ENCODE results near the gene SNX32.

The SNX32 gene

GRCh38 chr11:65794570-65795510 is 38.9 kb upstream of the SNX32 start:
- in situ Hi-C loops (cut with HindIII; ENCODE audit: low pct_ligation_motif_present, low pct_unique_long_range_greater_than_20kb, low sequenced_read_pairs), result no loop called here
- DNase-seq, result no peak

DNA sequence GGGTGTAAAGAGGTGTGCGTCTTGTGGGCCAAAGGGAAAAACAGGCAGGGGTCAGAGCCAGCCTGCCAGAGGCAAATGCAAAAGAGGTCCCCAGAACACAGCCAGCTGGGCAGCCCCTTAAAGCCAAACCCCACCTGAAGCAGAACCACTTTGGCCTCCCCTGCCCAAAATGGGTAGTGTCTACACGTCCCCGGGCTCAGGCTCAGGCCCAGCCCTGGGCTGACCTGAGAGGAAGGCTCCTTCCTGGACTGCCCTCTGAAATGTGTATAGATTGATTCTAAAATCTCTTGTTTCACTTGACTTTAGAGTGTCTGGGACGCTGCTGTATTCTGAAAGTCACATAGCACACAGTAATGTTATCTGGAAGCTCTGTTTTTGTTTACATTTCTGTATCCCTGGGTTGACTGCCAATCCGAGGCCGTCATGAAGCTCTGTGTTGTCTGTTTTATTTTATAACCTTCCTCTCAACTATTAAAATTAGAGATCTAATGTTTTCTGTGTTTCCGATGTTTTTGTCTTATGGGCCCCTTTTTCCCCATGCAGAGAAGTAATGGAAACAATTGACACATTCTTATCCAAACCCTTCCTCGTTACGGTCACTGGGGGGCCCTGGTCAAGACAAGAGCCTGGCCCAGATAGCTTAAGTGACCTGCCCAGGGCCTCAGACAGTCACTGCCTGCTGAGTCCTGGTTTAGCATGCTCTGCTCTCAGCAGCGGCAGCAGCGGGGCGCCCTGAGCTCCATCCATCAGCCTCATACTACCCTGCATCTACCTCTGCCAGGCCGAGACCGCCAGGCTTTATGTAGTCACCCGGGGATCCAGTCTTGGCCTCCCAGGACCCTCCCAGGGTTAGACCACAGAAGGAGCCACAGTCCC is 36.8 kb upstream of the SNX32 start:
- DNase-seq, result no peak
- in situ Hi-C loops (cut with HindIII; ENCODE audit: low pct_ligation_motif_present, low pct_unique_long_range_greater_than_20kb, low sequenced_read_pairs), result no loop called here

- in situ Hi-C loops (cut with HindIII; ENCODE audit: low pct_ligation_motif_present, low pct_unique_long_range_greater_than_20kb, low sequenced_read_pairs), result no loop called here
These were observed 36.1 kb upstream of the SNX32 start for GRCh38 chr11:65797711-65798110.

DNA sequence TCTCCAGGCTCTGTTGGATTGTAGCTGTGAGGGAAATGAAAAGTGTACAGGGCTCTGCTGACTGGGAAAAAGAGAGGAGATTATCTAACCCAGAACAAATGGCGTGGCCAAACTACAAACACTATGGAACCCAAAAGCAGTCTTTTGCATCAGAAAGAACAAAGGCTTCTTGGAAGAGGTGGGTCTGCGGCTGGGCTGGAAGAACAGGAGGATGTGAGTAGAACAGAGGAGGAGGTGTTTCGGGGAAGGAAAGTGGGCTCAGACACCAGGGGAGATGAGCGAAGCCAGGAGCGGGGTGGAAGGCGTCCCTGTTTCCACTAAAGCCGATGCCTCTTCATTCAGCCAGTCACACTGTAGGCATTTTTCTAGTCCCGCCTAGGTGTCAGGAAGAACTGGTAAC is 34.9 kb upstream of the SNX32 start:
- in situ Hi-C loops (cut with HindIII; ENCODE audit: low pct_ligation_motif_present, low pct_unique_long_range_greater_than_20kb, low sequenced_read_pairs), result no loop called here
- no peak for DNase-seq

More at GRCh38 chr11:65797711-65798110, 36.1 kb upstream of the SNX32 start:
- no peak for DNase-seq

- no peak for DNase-seq
- in situ Hi-C loops (cut with HindIII; ENCODE audit: low pct_ligation_motif_present, low pct_unique_long_range_greater_than_20kb, low sequenced_read_pairs), result no loop called here
These were observed 32.4 kb upstream of the SNX32 start for GRCh38 chr11:65801153-65801987.

DNA sequence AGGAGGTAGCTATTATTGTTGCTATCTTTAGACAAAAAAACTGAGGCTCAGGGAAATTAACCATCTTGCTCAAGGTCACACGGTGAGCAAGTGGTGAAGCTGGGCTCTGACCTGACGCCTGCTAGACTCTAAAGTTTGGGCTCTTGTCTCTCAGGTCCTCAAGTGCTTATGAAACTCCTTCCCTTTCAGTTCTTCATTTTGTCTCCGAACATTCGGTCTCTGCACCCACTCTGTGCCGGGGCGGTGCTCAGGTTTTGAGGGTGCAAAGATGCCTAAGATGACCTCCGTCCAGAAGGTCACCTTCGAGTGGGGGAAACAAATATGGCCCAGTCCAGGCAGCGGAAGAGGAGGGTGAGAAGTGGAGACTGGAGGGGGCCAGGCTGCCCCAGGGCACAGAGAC is 30.9 kb upstream of the SNX32 start:
- in situ Hi-C loops (cut with HindIII; ENCODE audit: low pct_ligation_motif_present, low pct_unique_long_range_greater_than_20kb, low sequenced_read_pairs), result no loop called here
- no peak for DNase-seq

DNA sequence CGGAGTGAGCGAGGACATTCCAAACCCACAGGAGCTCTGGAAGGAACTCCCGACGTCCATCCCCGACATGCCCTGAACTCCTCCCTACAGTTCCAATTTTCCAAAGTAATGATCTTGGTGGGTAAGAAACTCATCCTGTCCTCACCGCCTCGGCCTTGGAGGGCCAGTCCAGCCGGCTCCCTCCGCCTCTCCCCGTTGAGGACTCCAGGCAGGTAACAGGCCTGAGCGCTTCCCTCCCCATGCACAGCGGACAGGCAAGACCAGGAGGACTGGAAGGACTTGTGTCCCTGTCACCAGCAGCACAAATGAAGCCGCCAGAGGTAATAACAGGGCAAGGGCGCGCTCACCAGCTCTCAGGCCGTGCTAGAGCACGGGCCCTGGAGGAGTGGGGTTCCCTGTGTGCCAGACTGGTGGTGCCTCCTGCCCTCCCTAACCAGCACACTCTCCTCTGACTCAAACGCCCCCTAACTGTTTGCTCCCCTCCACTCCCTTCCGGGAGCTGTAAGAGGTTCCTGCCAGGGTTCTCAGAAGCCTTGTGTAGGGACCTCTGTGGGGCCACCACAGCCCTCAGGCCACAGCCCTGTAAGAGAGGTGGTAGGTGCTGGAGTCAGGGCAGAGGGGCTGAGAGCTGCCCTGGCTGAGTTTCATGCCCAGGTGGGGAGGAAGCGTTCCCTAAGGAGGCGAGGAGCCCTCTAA is 29.8 kb upstream of the SNX32 start:
- no peak for DNase-seq
- in situ Hi-C loops (cut with HindIII; ENCODE audit: low pct_ligation_motif_present, low pct_unique_long_range_greater_than_20kb, low sequenced_read_pairs), result no loop called here

DNA sequence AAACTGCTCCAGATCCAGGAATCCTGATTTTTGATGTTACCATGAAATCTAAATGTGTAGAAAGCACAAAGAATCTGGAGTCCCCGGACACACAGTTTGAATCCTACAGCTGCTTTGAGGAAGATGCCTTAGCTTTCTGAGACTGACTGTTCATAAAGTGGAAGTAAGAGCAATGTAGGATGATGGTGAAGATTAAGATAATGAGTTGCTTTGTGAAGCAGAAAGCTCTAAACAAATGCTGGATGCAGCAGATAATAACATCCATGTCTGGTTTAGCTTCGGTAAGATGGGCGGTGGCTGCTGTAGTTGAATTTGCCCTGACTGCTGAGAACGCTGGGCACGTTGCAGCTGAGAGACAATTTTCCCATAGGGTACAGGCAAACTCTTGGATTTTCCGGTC is 26.8 kb upstream of the SNX32 start:
- in situ Hi-C loops (cut with HindIII; ENCODE audit: low pct_ligation_motif_present, low pct_unique_long_range_greater_than_20kb, low sequenced_read_pairs), result no loop called here
- DNase-seq, result no peak

GRCh38 chr11:65808744-65809341 is 24.9 kb upstream of the SNX32 start:
- no peak for DNase-seq
- in situ Hi-C loops (cut with HindIII; ENCODE audit: low pct_ligation_motif_present, low pct_unique_long_range_greater_than_20kb, low sequenced_read_pairs), result no loop called here

DNA sequence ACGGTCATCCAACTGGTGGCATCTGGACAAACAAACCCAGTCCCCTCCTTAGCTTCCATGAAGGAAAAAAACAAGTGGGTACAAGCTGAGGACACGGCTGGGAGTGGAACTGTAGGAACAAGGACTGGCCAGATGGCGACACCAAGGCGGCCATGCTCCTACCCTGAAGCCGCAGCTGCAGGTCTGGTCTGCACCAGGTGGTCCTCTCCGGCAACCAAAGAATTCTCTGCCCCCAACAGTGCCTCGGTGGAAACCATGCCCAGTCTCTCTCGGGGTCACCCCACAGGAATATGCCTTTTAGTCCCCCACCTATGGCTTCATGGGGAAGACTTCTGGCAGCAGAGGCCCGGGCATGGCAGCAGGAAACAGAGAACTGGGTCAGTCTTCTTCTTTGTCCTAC is 24.3 kb upstream of the SNX32 start:
- DNase-seq, result no peak
- in situ Hi-C loops (cut with HindIII; ENCODE audit: low pct_ligation_motif_present, low pct_unique_long_range_greater_than_20kb, low sequenced_read_pairs), result no loop called here

DNA sequence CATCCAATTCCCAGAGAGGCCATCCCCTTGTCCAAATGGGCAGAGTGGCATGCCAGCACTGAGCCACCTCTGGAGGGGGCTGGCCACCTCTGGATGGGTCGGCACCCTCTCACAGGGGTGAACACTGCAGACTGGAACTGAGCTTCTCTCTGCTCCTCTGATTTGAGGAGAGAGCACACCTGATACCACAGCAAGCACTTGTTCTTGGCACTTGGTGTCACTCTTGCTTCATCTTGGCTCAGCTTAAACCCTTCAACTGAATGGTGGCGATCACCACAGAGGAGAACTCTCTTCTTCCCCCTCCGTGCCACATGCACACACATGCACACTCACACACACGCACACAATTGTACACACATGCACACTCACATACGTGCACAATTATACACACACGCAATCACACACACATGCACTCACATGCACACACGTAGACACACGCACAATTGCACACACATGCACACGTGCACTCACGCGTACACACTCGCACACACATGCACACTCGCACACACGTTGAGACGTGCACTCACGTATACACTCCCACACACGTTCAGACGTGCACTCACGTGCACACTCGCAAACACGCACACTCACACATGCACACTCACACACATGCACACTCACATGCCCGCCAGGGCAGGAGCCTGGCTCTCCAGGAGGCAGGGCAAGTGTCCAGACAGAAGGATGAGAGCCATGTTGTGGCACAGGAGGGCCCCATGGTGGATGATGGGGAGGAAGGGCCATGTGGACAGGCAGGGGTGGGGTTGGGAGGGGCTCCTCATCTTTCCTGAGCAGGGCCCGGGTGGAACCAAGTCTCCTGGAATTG is 23.5 kb upstream of the SNX32 start:
- DNase-seq, result no peak
- in situ Hi-C loops (cut with HindIII; ENCODE audit: low pct_ligation_motif_present, low pct_unique_long_range_greater_than_20kb, low sequenced_read_pairs), result no loop called here

DNA sequence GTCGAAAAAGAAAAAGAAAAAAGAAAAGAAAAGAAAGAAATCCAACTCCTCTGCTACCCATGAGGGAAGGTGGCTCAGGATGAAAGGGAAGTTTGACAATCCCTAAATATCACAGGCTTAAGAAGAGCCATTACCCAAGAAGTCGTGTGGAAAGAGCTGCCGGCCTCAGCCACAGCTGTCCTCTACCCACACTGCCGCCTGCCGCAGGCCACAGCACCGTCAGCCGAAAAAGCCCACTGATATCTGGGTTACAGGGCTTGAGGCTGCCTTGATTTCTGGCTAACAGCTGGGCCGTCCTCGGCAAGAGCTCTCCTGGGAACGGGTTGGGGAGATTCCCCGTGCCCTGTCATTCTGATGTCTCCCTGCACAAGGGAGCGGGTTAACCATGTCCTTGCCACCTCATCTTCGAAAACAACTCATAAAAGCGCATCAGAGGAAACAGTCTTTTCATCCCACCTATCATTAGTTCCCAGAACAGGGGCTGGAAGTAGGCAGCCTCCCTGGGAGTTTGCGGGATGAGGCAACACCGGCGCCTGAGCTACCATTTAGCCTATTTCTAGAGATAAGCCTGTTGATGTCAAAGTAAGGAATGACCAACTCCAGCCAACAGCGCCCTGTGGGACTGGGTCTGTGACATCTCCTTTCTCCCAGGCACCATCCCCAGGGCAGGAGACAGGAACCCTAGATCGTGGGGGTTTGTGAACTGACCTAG is 21.8 kb upstream of the SNX32 start:
- DNase-seq, result no peak
- in situ Hi-C loops (cut with HindIII; ENCODE audit: low pct_ligation_motif_present, low pct_unique_long_range_greater_than_20kb, low sequenced_read_pairs), result no loop called here

- in situ Hi-C loops (cut with HindIII; ENCODE audit: low pct_ligation_motif_present, low pct_unique_long_range_greater_than_20kb, low sequenced_read_pairs), result no loop called here
These were observed 19.4 kb upstream of the SNX32 start for GRCh38 chr11:65814131-65814985.

GRCh38 chr11:65814986-65815565 is 18.7 kb upstream of the SNX32 start:
- in situ Hi-C loops (cut with HindIII; ENCODE audit: low pct_ligation_motif_present, low pct_unique_long_range_greater_than_20kb, low sequenced_read_pairs), result no loop called here
- DNase-seq, result no peak

More at GRCh38 chr11:65814131-65814985, 19.4 kb upstream of the SNX32 start:
- DNase-seq, result no peak

DNA sequence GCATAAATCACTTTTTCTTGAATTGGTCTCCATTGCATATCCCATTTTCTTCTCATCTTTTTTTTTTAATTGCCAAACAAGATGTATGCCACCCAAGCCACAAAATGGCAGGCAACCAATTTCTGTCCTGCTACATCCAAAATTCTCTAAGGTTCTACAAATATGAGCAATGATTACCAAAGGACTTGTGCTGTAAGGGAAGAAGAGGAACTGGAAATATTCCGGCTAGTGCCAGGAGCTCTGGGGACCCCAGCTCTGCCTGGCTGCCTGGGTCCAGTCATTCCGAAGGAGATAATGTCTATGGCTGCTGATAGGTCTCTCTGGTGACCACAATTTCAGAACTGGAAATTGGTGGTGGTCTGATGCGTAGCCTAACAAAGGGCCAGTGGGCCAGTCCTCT is 17.1 kb upstream of the SNX32 start:
- DNase-seq, result no peak
- in situ Hi-C loops (cut with HindIII; ENCODE audit: low pct_ligation_motif_present, low pct_unique_long_range_greater_than_20kb, low sequenced_read_pairs), result no loop called here
